NCI-H2196 (cell line): Measurements from ENCODE around the gene LSM3.

ENCODE experiments used
- DNase-seq: peaks from one replicate; lab custom pipeline; 2025; ENCODE audit not compliant: unreplicated experiment; lab: John Stamatoyannopoulos, UW

Gene LSM3

DNA sequence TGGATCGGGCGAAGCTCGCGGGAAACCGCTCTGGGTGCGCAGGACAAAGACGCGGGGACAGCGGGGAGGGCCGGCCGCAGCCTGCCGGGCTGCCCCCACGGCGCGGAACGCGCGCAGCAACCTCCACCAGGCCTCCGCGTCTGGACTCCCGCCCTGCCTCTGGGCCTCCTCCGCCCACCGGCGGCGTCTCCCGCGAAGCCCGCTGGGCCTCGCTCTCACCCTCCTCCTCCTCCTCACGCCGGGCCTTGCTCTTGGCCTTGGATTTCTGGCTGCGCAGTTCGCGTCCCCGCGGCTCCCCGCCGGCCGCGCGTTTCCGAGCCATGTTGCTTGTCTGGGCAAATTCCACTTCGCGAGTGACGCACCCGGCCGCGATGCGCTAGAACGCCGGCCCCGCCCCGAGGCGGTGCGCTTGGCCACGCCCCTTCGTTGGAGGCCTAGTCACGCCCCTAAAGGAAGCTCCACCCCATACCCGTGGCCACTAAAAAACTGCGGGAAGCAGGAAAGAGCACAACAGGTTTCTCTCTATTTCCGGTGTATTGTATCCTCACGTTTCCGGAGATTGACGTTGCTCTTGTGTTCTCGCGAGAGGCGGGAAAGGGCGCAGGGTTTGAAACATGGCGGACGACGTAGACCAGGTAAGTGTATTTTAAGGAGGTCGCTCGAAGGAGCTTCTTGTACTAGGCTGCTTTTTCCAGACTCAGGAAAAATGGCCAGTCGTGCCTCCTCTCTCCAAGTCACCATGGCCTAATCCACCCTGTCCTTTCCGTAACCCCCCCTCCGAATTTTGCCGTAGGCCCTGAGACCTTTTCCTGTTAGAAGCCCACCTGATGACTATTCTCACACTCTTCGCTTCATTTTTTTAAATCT lies at the start of gene LSM3, which contains the start of gene XPC:
Gene LSM3, plus strand, starts transcription at position 571 of the 867 bp plus-strand sequence. Its CDS starts 44 bp downstream, at position 615.
Gene XPC, minus strand, starts transcription at position 355 of the 867 bp plus-strand sequence. Its CDS starts 33 bp downstream, at position 322.
- DNase-seq: peak; percentile 84

DNA sequence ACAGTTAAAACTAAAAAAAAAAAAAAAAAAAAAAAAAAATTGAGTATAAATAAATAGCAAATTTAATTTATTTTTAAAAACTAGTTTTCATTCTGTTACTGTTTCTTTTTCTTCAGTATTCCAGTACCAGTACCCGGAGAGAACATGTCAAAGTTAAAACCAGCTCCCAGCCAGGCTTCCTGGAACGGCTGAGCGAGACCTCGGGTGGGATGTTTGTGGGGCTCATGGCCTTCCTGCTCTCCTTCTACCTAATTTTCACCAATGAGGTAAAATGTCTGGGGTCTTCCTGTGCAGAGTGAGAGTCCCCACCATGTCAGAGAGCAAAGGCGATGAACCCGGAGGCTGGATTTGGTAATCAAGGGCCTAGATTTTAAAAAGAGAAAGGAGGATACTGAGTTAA lies 49.3 kb upstream of the LSM3 start:
- no peak for DNase-seq

- no peak for DNase-seq
Observed at GRCh38 chr3:14130230-14130629, 48.4 kb upstream of the LSM3 start.

GRCh38 chr3:14130707-14131106 lies 47.9 kb upstream of the LSM3 start:
- no peak for DNase-seq

DNA sequence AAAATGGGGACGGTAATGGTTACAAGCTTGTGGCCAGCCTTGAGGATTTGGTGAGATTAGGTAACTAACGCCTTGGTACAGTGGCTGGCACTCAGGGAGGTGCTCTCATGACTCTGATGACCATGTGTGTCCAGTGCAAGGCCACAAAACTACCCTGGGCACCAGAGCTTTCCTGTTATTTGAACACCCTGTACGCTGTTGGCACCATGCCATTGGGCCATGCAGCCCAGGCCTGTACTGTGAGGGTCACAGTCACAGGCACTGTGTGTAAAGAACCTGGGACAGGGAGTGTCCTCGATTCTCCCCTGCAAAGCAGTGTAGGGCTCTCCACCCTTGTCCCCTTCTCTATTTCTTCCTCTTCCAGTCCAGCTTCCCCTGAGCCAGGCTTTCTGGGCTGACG lies 47.5 kb upstream of the LSM3 start:
- DNase-seq: no peak

DNA sequence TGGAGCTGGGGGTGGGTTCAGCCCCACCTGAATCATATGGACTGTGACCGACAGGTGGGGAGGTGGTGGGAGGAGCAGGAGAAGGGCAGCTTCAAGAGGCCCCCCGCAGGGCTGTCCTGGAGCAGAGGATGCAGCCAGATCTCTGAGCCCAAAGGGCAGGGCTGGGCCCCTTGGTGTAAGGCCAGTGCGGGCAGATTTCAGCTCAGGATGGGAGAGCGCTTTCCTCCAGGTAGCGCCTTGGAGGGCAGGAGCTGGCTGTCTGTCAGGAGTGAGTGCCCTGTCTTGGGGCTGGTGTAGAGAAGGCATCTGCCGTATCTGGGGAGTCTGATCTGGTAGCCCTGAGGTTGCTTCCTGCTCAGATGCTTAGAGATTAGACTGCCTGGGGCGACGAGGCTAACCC lies 46.5 kb upstream of the LSM3 start:
- DNase-seq: no peak

DNA sequence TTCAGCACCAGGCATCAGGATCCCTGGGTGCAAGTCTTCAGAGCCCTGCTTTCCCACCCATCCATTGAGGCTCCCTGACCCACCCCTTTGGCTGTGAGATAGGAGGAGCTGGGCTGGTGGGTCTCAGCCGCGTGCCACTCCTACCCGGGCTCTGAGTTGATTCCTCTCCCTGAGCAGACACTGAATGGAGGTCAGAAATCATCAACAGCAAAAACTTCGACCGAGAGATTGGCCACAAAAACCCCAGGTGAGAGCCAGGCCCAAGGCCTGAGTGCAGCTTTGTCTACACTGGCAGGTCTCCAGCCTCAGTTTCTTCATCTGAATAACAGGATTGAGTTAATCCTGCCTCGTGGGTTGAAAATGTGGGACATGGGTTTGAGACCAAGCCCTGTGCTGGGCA lies 45.9 kb upstream of the LSM3 start:
- no peak for DNase-seq

DNA sequence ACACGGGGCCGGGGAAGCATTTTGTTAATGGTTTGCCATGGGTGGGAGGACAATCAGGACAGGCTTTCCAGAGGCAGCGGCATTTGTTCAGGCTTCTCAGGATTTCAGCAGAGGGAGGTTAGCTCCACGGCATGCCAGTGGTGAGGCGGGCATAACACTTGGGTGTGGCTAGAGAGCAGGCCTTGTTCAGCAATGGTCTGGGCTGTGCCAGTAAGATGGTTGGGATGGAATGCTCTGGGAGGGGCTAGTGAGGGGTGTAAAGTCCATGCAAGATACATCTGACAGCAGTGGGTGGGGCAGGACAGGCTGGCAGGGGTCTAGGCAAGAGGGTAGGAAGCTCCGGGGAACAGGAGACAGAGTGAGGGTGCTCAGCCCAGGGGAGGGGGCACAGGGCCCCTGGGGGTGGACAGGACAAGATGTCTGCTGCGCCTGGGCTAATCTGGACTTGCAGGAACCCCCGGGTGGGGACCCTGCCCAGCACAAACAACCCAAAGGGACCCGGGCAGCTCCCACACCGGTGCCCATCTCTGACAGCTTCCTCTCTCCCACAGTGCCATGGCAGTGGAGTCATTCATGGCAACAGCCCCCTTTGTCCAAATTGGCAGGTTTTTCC lies 45.3 kb upstream of the LSM3 start:
- no peak for DNase-seq

DNA sequence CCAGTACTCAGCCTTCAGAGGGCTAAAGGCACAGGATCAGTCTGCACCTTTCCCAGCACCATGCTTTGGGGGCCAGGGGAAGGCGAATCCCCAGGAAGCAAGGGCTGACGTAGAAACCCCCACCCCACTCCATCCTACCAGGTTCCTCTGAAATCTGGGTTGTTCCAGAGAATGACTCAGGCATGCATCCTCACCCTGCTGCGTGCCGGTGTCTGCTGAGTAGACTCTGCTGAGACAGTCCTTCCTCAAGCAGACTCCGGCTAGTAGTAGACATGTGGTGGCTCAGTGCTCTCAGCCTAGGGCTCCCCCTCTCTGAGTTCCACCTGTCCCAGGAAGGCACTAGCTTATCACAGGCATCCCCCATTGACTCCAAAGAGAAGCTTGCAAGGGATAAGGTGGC lies 44.7 kb upstream of the LSM3 start:
- no peak for DNase-seq

DNA sequence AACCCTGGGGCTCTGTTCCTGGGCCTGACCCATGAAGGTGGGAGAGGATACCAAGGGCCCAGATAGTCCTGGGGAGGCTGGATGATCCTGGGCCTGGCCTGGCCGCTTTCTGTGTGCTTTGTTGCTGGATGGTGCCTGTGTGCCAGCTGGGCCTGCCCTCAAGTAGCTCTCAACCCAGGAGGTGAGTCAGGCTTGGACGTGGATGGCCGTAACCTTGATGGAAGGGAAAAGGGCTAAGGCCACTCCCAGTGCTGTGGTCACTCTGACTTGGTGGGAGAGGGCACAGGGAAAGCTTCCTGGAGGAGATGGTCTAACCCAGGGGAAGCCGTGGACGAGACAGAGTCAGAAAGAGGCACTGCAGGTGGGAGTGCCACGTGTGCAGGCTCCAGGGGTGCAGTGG lies 44.3 kb upstream of the LSM3 start:
- no peak for DNase-seq

DNA sequence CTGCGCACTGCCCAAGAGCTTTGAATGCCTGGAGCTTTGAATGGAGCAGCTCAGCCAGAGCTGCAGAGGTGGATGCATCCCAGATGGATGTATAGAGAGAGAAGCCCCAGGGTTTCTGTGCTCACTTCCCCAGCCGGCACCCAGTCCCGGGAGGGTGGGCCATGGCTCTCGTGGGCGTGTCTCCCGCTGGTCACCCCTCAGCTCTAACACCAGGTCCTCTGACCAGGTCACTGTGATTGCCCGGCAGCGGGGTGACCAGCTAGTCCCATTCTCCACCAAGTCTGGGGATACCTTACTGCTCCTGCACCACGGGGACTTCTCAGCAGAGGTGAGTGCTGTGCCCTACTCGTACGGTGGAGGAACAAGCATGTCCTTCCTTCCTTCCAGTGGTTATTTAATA lies 43.0 kb upstream of the LSM3 start:
- no peak for DNase-seq

- DNase-seq: no peak
Observed at GRCh38 chr3:14137004-14137403, 41.6 kb upstream of the LSM3 start.

DNA sequence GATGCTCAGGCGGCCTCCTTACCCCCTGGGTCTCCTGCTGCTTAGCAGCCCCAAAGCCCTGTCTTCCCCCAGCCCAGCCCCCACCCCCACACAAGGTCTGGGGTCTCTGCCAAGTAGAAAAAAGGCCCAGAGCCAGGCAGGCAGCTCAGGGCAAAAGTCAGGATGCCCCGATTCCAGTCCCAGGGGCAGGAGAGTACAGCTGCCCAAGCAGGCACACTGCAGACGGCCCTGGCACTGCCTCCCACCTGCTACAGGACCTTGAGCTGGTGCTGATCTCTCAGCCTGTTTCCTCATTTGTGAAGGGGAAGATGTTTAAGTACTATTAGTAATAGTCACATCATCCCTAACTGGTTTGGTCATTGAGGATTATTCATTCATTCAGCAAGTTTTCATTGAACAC lies 41.2 kb upstream of the LSM3 start:
- no peak for DNase-seq

DNA sequence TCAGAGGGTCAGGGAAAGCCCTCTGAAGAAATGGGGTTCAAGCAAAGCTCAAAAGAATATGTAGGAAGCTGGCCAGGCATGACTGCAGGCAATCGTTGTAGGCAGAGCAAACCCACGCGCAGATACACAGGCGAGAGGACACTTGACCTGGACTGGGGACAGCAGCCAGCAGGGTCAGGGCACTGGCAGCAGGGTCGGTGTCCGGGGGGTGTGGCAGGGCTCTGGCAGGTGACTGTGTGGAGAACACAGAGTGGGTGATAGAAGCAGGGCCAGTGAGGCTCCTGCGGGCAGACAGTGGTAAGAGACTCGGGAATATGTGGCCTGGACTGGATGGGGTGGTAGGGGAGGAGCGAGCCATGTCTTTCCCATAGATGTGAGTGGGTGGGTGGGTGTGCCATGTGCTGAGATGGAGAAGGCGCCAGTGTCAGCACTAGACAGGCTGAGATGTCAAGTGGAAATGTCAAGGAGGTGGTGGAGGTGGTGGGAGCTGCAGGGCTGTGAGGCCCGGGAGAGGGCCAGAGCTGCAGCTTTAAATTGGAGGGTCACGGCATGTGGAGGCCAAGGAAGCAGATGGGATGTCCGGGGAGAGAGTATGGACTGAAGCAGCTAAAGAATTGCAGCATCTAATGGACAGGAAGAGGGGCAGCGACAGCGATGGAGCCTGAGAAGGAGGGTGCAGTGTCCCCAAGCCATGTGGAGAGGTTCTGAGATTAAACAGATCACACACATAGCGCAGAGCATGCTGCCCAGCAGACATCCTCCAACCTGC lies 40.3 kb upstream of the LSM3 start:
- no peak for DNase-seq

GRCh38 chr3:14138878-14139655 lies 39.5 kb upstream of the LSM3 start:
- no peak for DNase-seq

DNA sequence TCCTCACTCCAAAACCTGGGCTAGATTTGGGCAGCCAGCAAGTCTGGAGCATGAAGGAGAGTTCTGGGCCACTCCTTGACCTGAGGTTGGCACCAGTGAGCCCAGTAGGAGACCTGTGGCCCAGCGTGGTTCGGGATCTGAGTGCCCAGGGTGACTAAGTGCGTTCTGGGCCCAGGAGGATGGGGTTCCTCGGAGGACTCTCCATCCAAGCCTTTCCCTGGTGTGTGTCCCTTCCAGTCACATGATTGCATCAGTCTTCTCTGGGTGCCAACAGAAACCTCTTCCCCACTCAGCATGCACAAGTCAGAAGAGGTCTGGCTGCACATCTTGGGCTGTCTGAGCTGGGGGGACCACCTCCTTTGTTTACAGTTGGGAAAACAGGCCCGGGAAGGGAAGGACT lies 38.8 kb upstream of the LSM3 start:
- no peak for DNase-seq

- DNase-seq: no peak
Observed at GRCh38 chr3:14140668-14141067, 37.9 kb upstream of the LSM3 start.

- DNase-seq: no peak
Observed at GRCh38 chr3:14141144-14141543, 37.5 kb upstream of the LSM3 start.

DNA sequence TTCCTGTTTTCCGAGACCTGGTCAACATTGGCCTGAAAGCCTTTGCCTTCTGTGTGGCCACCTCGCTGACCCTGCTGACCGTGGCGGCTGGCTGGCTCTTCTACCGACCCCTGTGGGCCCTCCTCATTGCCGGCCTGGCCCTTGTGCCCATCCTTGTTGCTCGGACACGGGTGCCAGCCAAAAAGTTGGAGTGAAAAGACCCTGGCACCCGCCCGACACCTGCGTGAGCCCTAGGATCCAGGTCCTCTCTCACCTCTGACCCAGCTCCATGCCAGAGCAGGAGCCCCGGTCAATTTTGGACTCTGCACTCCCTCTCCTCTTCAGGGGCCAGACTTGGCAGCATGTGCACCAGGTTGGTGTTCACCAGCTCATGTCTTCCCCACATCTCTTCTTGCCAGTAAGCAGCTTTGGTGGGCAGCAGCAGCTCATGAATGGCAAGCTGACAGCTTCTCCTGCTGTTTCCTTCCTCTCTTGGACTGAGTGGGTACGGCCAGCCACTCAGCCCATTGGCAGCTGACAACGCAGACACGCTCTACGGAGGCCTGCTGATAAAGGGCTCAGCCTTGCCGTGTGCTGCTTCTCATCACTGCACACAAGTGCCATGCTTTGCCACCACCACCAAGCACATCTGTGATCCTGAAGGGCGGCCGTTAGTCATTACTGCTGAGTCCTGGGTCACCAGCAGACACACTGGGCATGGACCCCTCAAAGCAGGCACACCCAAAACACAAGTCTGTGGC lies 36.8 kb upstream of the LSM3 start:
- no peak for DNase-seq

DNA sequence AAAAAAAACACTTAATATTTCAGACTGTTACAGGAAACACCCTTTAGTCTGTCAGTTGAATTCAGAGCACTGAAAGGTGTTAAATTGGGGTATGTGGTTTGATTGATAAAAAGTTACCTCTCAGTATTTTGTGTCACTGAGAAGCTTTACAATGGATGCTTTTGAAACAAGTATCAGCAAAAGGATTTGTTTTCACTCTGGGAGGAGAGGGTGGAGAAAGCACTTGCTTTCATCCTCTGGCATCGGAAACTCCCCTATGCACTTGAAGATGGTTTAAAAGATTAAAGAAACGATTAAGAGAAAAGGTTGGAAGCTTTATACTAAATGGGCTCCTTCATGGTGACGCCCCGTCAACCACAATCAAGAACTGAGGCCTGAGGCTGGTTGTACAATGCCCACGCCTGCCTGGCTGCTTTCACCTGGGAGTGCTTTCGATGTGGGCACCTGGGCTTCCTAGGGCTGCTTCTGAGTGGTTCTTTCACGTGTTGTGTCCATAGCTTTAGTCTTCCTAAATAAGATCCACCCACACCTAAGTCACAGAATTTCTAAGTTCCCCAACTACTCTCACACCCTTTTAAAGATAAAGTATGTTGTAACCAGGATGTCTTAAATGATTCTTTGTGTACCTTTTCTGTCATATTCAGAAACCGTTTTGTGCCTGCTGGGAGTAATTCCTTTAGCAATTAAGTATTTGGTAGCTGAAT lies 35.9 kb upstream of the LSM3 start:
- DNase-seq: no peak
